GM18519 (cell line): Measurements from ENCODE around the gene DSG3.
"Not testable (repeated sequence)": the region's sequence is repeated elsewhere in the genome, so short reads cannot be mapped to it uniquely, and the experiment has no call there.

ENCODE experiments used
- ATAC-seq: cut with Tn5 transposase; IDR thresholded peaks from one replicate; pipeline ENCODE4 v1.9.1; 2021; ENCODE audit warnings: mild to moderate bottlenecking, moderate library complexity; ENCODE audit not compliant: unreplicated experiment, low FRiP score

The DSG3 gene

GRCh38 chr18:31490833-31491232, 43.3 kb downstream of the DSG3 start:
- no peak for ATAC-seq

DNA sequence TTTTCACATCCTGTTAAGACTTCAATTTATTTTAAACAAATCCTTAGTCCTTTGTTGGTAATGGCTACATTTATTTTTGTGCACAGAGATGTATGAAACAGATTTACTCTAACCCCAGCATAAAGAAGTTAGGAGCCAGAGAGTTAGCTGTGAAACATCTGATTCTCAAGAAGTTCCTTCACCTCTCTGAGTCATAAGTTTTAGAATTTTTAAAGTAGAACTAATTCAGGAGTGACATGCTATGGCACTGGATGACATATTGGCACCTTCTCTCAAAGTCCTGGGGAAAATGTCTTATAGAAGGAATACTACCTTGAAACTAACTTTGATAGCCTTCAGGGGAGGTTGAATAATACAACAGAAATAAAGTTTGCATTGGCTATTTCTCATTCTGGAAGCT, 44.0 kb downstream of the DSG3 start:
- ATAC-seq = no peak

GRCh38 chr18:31492671-31493070, 45.1 kb downstream of the DSG3 start:
- ATAC-seq = no peak

GRCh38 chr18:31493171-31493570, 45.6 kb downstream of the DSG3 start:
- ATAC-seq = no peak

DNA sequence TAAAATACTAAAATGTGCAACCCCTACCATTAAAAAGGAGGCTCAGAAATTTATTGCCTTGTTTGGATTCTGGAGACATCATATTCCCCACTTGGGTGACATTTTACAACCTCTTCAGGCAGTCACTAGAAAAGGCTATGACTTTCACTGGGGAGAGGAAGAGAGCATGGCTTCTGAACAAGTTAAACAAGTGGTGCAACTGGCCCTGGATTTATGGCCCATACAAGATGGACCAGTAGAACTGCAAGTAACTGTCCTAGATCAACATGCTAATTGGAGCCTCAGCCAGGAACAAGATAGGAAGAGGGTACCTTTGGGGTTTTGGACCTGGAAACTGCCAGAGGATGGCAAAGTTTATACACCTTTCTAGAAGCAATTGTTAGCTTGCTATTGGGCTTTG, 46.4 kb downstream of the DSG3 start:
- ATAC-seq = no peak

DNA sequence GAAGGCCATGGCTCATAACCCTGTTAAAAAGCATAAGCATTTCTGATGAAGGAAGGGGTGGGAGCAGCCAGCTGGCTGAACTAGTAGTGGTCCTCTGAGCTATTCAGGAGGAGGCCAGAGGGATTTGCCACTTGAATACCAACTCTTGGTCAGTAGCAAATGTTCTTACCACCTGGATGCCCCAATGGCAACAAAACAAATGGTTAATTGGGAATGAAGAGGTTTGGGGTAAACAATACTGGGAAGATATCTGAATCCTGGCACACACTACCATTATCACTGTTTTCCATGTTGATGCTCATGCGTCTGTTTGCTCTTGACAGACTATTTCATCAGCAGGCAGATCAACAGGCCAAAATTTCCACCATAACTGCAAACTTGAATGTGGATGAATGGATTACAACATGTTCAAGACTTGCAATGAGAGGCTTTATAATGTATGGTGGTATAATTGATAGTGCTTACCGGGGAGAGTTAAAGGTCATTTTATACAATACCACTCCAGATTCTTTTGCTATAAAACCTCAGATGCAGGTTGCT, 47.2 kb downstream of the DSG3 start:
- not testable (repeated sequence) for ATAC-seq

DNA sequence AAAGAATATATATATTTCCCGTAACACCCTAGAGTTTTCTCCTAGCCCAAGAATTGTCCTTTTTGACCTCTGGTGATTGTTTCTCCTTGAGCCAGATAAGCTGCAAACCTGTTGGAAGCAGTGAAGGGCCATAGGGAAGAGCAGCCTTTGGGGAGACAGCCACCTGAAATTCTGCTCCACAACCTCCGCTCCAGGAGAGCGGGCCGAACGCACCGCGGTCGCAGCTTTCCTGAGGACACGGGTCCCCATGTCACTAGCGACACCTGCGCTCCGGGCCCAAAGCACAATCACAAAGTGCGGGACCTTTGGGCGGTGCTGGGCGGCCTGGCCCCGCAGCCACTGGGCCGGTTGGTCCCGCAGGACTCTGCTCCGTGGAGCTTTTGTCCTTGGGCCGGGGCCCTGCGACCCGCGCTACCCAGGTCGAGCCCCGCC, 49.9 kb downstream of the DSG3 start:
- ATAC-seq = no peak

- peak; percentile 27 for ATAC-seq
Observed at GRCh38 chr18:31497836-31498573, 50.5 kb downstream of the DSG3 start, which contains the start of gene DSG2. DSG2 (plus strand) TSS chr18:31498177; CDS start chr18:31498252, 75 bp downstream.

- no peak for ATAC-seq
Observed at GRCh38 chr18:31498574-31499524, 51.3 kb downstream of the DSG3 start.

- ATAC-seq = peak; percentile 91
Observed at GRCh38 chr18:31500051-31500688, 52.6 kb downstream of the DSG3 start.

DNA sequence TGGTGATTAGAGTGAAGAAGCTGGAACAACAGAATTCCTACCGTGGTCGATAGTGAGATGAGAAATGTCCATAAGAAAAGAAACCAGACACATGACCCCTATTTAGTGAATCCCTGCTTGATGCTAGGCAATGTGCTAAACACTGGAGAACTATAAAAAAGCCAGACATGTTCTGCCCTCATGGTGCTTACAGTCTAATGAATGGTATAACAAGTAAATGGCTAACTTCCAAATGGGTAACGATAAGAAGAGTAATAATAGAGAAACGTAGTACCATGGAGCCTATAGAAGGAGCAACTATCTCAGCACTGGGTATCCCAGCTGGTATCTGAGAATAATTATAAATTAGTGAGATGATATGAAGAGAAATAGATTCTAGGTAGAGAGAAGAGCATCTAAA, 55.5 kb downstream of the DSG3 start:
- no peak for ATAC-seq

DNA sequence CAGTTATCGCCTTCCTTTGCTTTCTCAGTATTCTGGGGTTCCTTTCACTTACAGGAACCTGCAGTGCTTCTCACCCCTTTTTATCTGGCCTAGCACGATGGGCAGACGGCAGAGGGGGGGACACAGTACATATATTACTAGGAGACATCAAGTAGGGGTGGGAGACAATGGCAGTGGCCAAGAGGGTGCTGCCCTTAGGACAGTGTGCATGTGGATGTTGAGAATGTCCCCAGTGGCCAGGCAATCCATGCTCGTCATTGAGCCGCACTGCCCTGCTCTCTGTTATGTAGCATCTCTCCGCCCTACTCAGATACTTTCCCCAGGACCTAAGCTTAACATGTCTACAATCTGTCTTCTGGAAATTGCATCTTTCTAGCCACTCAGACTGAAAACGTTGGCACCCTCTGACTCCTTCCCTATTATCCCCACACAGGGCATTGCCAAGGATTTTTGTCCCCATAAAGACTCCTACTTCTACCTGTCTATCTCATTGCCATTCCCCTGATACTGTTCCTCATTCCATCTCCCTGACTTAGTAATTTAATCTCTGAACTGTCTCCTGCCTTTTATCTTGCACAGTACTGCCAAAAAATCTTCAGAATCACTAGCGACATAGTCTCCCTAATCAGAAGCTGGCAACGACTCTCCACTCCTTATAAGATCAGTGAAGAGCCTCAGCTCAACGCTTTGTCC, 57.1 kb downstream of the DSG3 start:
- ATAC-seq = no peak

GRCh38 chr18:31505156-31505555, 57.6 kb downstream of the DSG3 start:
- ATAC-seq = no peak

- ATAC-seq = no peak
Observed at GRCh38 chr18:31506024-31506742, 58.6 kb downstream of the DSG3 start.

GRCh38 chr18:31507124-31507523, 59.6 kb downstream of the DSG3 start:
- ATAC-seq = not testable (repeated sequence)

GRCh38 chr18:31508781-31509180, 61.2 kb downstream of the DSG3 start:
- no peak for ATAC-seq

- no peak for ATAC-seq
Observed at GRCh38 chr18:31509571-31509970, 62.0 kb downstream of the DSG3 start.

DNA sequence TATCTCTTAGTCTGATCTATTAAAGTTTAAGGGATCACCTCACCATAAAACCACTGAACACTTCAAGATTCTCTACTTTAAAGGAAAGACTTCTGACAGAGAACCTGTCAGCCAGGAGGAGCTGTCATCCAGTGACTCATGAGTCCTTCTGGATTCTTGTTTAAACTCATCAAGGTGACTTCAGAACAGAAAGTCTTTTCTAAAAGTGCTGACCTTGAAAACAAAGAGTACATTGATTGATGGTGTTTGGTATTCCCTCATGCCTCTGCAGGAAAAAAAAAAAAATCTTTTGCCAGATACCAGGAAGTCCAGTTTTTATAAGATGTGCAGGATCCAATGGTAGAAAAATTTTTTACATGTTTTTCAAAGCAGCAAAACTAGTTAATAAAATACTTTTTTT, 62.8 kb downstream of the DSG3 start:
- ATAC-seq = no peak

GRCh38 chr18:31511098-31511497, 63.6 kb downstream of the DSG3 start:
- ATAC-seq = no peak
